ENCODE results near the gene NKX3-2.

DNA sequence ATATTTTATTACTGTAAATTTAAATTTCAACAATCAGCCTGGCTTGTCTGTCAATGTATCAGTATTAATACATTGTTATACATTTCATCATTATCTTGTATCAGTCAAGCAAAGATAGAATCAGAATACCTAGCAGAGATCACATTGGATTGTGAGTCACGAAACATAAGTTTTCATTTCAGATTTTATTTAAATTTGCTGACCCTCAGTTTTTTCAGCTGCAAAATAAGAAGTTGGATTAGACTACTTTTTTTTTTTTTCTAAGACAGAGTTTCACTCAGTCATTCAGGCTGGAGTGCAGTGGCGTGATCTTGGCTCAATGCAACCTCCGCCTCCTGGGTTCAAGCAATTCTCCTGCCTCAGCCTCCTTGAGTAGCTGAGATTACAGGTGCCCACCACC lies 33.4 kb upstream of the NKX3-2 start:
- no peak for TF ChIP-seq EZH2 (IDR thresholded peaks at IDR 0.05)
- no peak for TF ChIP-seq POLR2AphosphoS5 (IDR thresholded peaks at IDR 0.05; ENCODE audit: borderline replicate concordance, low read depth, low read length)
- TF ChIP-seq FOXP2 (optimal IDR thresholded peaks at IDR 0.05; ENCODE audit: control extremely low read depth, extremely low read length, insufficient read depth) = no peak
